NCI-H524 treated with DMSO at 0.1 percent for 48 hours (cell line): ENCODE results near the gene SMTNL2.
"Not testable (repeated sequence)": the region's sequence is repeated elsewhere in the genome, so short reads cannot be mapped to it uniquely, and the experiment has no call there.

Experiments used
- DNase-seq: peaks from one replicate; lab custom pipeline; 2025; lab: John Stamatoyannopoulos, UW

The SMTNL2 gene

GRCh38 chr17:4585638-4585994 lies 1.3 kb downstream of the SMTNL2 start:
- DNase-seq, result no peak

GRCh38 chr17:4586043-4586442 lies 1.7 kb downstream of the SMTNL2 start:
- DNase-seq, result no peak

- DNase-seq, result no peak
Observed at GRCh38 chr17:4587195-4587594, 2.9 kb downstream of the SMTNL2 start.

- DNase-seq, result no peak
Observed at GRCh38 chr17:4587803-4588202, 3.5 kb downstream of the SMTNL2 start.

GRCh38 chr17:4588391-4588790 lies 4.1 kb downstream of the SMTNL2 start:
- DNase-seq, result no peak

- DNase-seq, result no peak
Observed at GRCh38 chr17:4588898-4589625, 4.7 kb downstream of the SMTNL2 start.

- not testable (repeated sequence) for DNase-seq
Observed at GRCh38 chr17:4590042-4590441, 5.7 kb downstream of the SMTNL2 start.

GRCh38 chr17:4590981-4591453 lies 6.7 kb downstream of the SMTNL2 start:
- DNase-seq, result no peak

- DNase-seq, result no peak
Observed at GRCh38 chr17:4591529-4591928, 7.2 kb downstream of the SMTNL2 start.

GRCh38 chr17:4592240-4593005 lies 8.1 kb downstream of the SMTNL2 start:
- no peak for DNase-seq

- no peak for DNase-seq
Observed at GRCh38 chr17:4593021-4593421, 8.7 kb downstream of the SMTNL2 start.

GRCh38 chr17:4594406-4594805 lies 10.1 kb downstream of the SMTNL2 start:
- DNase-seq, result no peak

GRCh38 chr17:4594931-4595684 lies 10.8 kb downstream of the SMTNL2 start:
- DNase-seq, result no peak

GRCh38 chr17:4595685-4596342 lies 11.5 kb downstream of the SMTNL2 start:
- DNase-seq, result not testable (repeated sequence)

GRCh38 chr17:4596636-4597380 lies 12.5 kb downstream of the SMTNL2 start:
- no peak for DNase-seq

- no peak for DNase-seq
Observed at GRCh38 chr17:4597975-4598374, 13.6 kb downstream of the SMTNL2 start.

- no peak for DNase-seq
Observed at GRCh38 chr17:4598776-4599504, 14.6 kb downstream of the SMTNL2 start.

GRCh38 chr17:4599505-4600281 lies 15.4 kb downstream of the SMTNL2 start:
- DNase-seq, result no peak

GRCh38 chr17:4600563-4600962 lies 16.2 kb downstream of the SMTNL2 start:
- DNase-seq, result no peak

GRCh38 chr17:4601326-4601725 lies 17.0 kb downstream of the SMTNL2 start:
- no peak for DNase-seq
